Adrenal gland (tissue), 19 donors: ENCODE data around the gene GLRA2. TPM values are rescaled to one million over a fixed set of nuclear protein-coding genes. Genes with fewer than 3 reads are reported as not detected.

ENCODE experiments used
- DNase-seq, 7 donors: peaks; one replicate each; pipeline ENCODE4 v3.0.0-alpha.2; 2019 to 2020
- H3K27ac ChIP-seq, 5 donors: fragments of 200-600 bp; sonication (generic) in 4 of 5; 1 replicate in 3 of 5; 2 replicates in 2 of 5; pipeline versions ENCODE4 v1.5.1 to v1.8.0; 2016 to 2020; ENCODE audit warnings: mild to moderate bottlenecking in 1 of 5
- H3K27me3 ChIP-seq: fragments of 200-600 bp; 2 replicates; pipeline ENCODE4 v1.8.0; 2021
- H3K36me3 ChIP-seq, 2 donors: fragments of 200-600 bp; replicated peaks in 1 of 2; 1 replicate in 1 of 2; 2 replicates in 1 of 2; pipeline versions ENCODE4 v1.5.1 to v1.8.0; 2018 to 2022
- H3K4me1 ChIP-seq, 2 donors: fragments of 200-600 bp; replicated peaks in 1 of 2; 1 replicate in 1 of 2; 2 replicates in 1 of 2; pipeline versions ENCODE4 v1.5.1 to v1.8.0; 2018 to 2021
- H3K4me3 ChIP-seq, 4 donors: fragments of 200-600 bp; sonication (generic) in 3 of 4; one replicate each; pipeline ENCODE4 v1.5.1; 2016 to 2018
- H3K9me3 ChIP-seq, 3 donors: fragments of 200-600 bp; sonication (generic) in 1 of 3; replicated peaks in 1 of 3; 1 replicate in 2 of 3; 2 replicates in 1 of 3; pipeline versions ENCODE4 v1.5.1 to v1.8.0; 2016 to 2021
- POLR2A ChIP-seq, 2 donors: fragments of 450-650 bp; IDR thresholded peaks; one replicate each; pipeline ENCODE4 v1.6.1; 2017; ENCODE audit warnings: antibody characterized with exemption in 2 of 2, mild to moderate bottlenecking in 2 of 2, moderate library complexity in 1 of 2
- WGBS, 4 donors: extraction: QIAGEN DNeasy Blood & Tissue Kit in 2 of 4; methylation state at CpG; one replicate each; pipeline versions ENCODE4 v1.1.5 to v1.1.7; 2013 to 2017; 5-methylcytosine and 5-hydroxymethylcytosine counted together
- intact Hi-C, 2 donors: fragments of 100-400 bp; cut with DNase I; formaldehyde crosslinking; loops; one replicate each; pipeline versions ENCODE4 v1.14.1 to v1.15.0; 2022 to 2023
- long read RNA-seq, 10 donors: library from polyadenylated mRNA in 3 of 10; unstranded in 2 of 10; stranded (forward) in 1 of 10; transcript quantifications; one replicate each; pipeline ENCODE4 v2.0.0 and lab custom pipeline, GENCODE V29; 2021 to 2026
- polyA plus RNA-seq, 3 donors: library from polyadenylated mRNA; stranded (reverse); fragments of 200-250 nt in 2 of 3; fragments of 350-450 nt in 1 of 3; fragmentation: Illumina TruSeq in 1 of 3; extraction: RNeasy Lipid Tissue Mini Kit (QIAGEN cat#74804) in 1 of 3; gene quantifications; one replicate each; pipeline ENCODE4 v1.2.3, GENCODE V29; 2013 to 2014
- total RNA-seq, 9 donors: library from RNA; depleted of rRNA in 4 of 9; stranded (reverse); fragments of >200 nt in 4 of 9; fragments of 120-200 nt in 1 of 9; fragmentation: NEBNext Ultra II Directional in 1 of 9; extraction: Animal tissue kit (Norgen Biotek cat#: 25700) in 1 of 9; gene quantifications; one replicate each; pipeline versions ENCODE4 v1.1.0 to v1.2.4, GENCODE V29; 2013 to 2023
- TF ChIP-seq, protein P1 (sequence below), 6 experiments: fragments of 450-650 bp in 4 of 6; fragments of 200-600 bp in 2 of 6; sonication (generic) in 1 of 6; IDR thresholded peaks; 1 replicate in 5 of 6; 2 replicates in 1 of 6; pipeline versions ENCODE4 v1.5.1 to v1.8.0; 2016 to 2021; ENCODE audit warnings: antibody characterized with exemption in 6 of 6, mild to moderate bottlenecking in 2 of 6, moderate library complexity in 1 of 6
- donor health status: healthy with polysubstance abuse.
- donor health status: Bipolar disorder and iron deficiency.
- donor health status: DM: yes; HTN: yes; CAD: no.
- donor health status: DM: no; HTN: no; CAD: no.
- donor health status: DM: no; HTN: no; CAD: no.
- donor health status: DM: yes; HTN: yes; CAD: no.

Gene GLRA2
- total RNA-seq = under 1 TPM in 1 of 9 donors, not detected in 8; 0.34 TPM
- polyA plus RNA-seq = not detected
- long read RNA-seq, donor 1 = 0 reads
- long read RNA-seq, donor 2 = 0 reads
- long read RNA-seq, donor 3 = 0 reads
- long read RNA-seq, donor 4 = 0 reads
- long read RNA-seq, donor 5 = 0 reads
- long read RNA-seq, donor 6 = 0 reads
- long read RNA-seq, donor 7 = 0 reads
- long read RNA-seq, donor 8 = 0 reads
- long read RNA-seq, donor 9 = 0 reads
- long read RNA-seq, donor 10 = 0 reads

DNA sequence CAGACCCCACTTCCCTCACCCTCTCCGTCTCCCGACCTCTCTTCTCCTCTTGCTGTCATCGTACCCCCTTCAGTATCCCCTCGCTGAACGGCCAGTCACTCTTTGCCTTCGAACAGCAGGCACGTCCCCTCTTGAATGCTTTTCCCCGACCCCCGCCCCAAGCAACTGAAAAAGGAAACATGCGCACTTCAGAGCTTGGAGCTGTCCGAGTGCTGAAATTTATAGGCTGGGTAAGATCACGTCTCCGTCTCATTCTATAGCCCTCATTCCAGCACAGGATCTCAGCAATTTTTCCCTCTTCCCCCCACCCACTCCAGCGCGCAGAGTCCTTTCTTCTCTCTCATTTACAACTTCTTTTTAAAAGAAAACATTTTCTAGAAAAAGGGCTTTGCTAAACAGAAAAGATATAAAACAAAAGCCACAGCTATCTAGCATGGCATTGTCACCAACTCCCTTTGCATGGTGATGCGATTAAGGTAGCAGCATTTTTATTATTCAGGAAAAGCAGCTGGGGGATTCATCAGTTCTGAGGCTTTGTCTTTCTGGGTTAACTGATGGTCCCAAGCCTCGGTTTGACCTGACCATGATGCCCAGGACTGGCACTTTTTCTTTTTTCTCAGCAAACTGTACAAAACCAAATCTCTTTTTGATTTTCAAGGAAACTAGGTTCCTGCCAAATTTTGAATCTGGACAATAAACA lies at the start of gene GLRA2:
GLRA2 (plus strand) TSS at position 247 of the 700 bp plus-strand sequence. CDS start 522 bp downstream, outside the sequence.
- Histone ChIP-seq H3K4me3 (no peak within 1 kb of the TSS), H3K9me3 (no peaks in the 10 kb centered on the region), H3K27ac (no peak within 1 kb of the TSS), H3K27me3 (peaks cover 18% of the 10 kb centered on the region), H3K36me3 (no peaks in the 10 kb centered on the region), H3K4me1 (no peaks in the 10 kb centered on the region)
- 6 to 20% (median 10%) methylated on average over 17 of the region's 17 CpGs for WGBS, 4 donors
- intact Hi-C loops = no loop called here
- TF ChIP-seq, protein P1, sequence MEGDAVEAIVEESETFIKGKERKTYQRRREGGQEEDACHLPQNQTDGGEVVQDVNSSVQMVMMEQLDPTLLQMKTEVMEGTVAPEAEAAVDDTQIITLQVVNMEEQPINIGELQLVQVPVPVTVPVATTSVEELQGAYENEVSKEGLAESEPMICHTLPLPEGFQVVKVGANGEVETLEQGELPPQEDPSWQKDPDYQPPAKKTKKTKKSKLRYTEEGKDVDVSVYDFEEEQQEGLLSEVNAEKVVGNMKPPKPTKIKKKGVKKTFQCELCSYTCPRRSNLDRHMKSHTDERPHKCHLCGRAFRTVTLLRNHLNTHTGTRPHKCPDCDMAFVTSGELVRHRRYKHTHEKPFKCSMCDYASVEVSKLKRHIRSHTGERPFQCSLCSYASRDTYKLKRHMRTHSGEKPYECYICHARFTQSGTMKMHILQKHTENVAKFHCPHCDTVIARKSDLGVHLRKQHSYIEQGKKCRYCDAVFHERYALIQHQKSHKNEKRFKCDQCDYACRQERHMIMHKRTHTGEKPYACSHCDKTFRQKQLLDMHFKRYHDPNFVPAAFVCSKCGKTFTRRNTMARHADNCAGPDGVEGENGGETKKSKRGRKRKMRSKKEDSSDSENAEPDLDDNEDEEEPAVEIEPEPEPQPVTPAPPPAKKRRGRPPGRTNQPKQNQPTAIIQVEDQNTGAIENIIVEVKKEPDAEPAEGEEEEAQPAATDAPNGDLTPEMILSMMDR (IDR thresholded peaks at IDR 0.05) = no peak
- no peak for TF ChIP-seq POLR2A (IDR thresholded peaks at IDR 0.05)
- peak in 1 of 7 donors; percentile 21 for DNase-seq

DNA sequence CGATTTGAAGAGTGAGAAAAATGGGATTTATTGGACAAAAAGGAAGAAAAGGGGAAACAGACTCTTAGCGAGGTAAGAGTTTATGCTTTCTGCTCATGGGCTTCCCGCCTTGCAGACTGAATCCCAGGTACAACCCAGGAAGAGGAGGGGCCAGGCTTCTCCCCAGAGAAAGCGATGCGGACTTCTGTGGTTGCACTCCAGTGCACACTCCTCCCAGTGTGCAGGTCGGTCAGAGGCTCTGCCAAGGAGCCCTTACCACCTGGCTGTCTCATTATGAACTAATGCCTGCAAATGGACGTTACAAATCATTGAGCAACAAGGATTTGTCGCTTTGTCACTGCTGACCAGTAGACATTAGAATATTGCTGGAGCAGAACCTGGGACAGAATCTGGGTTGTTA lies 39.9 kb upstream of the GLRA2 start:
- WGBS, 4 donors = 53 to 79% (median 67%) methylated on average over 8 of the region's 8 CpGs
- intact Hi-C loops = no loop called here
- no peak overlapping the region for H3K27ac ChIP-seq

DNA sequence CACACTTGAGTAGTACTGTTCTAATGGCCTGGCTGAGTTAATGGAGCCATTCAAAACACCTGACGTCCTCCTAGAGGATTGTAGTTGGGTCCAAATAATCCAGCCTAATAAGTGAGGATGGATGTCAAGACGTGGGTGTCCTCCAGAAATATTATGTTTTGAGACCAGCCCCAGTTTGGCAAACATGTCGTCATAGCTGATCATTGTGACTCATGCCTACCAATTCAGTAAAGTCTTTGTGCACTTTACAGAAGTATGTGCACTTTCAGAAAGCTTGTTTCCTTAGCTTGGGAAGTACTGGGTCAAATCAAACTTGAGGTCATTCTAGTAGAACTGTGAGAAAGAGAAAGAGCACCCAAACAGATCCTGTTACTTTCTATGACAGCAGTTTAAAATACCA lies 37.6 kb upstream of the GLRA2 start:
- H3K36me3 ChIP-seq = no peaks in the 10 kb centered on the region
- no peak overlapping the region for H3K27ac ChIP-seq
- WGBS, 4 donors = 0 to 61% (median 42%) methylated on average over 2 to 3 of the region's 3 CpGs
- DNase-seq = no peak
- peaks cover 6% of the 10 kb centered on the region for H3K27me3 ChIP-seq
- H3K9me3 ChIP-seq = no peaks in the 10 kb centered on the region
- TF ChIP-seq POLR2A (IDR thresholded peaks at IDR 0.05) = no peak
- TF ChIP-seq, protein P1 (IDR thresholded peaks at IDR 0.05) = no peak
- no peaks in the 10 kb centered on the region for H3K4me1 ChIP-seq
- H3K4me3 ChIP-seq = no peak overlapping the region
- intact Hi-C loops = no loop called here

More for the DNA sequence above, 39.9 kb upstream of the GLRA2 start:
- no peaks in the 10 kb centered on the region for H3K9me3 ChIP-seq
- no peak for TF ChIP-seq POLR2A (IDR thresholded peaks at IDR 0.05)
- TF ChIP-seq, protein P1 (IDR thresholded peaks at IDR 0.05) = no peak
- H3K4me1 ChIP-seq = no peaks in the 10 kb centered on the region
- H3K27me3 ChIP-seq = peaks cover 6% of the 10 kb centered on the region
- H3K4me3 ChIP-seq = no peak overlapping the region
- no peak for DNase-seq
- H3K36me3 ChIP-seq = no peaks in the 10 kb centered on the region

DNA sequence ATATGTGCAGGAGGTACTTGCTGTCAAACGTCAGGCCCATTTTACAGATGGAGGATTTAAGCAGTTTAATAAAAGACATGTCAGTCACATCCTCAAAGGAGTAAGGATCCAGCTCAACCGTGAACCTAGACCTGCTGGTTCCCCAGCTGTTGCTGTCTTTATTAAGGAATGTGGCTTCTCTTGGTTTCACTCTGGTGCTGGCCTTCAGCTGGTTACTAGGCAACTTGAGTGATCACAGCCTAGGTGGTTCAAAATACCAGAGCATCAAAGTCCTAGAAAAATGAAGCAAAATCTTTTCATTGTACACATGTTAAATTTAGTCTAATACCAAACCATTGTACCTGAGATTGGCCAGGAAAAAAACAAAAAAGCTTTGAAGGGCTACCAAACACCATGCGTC lies 32.7 kb upstream of the GLRA2 start:
- H3K27ac ChIP-seq = no peak overlapping the region
- peak overlapping the region in 1 of 4 donors; percentile 25 for H3K4me3 ChIP-seq
- 41 to 67% (median 50%) methylated on average over 2 to 3 of the region's 3 CpGs for WGBS, 4 donors

More for the DNA sequence above, 32.7 kb upstream of the GLRA2 start:
- H3K27me3 ChIP-seq = peaks cover 6% of the 10 kb centered on the region
- H3K36me3 ChIP-seq = no peaks in the 10 kb centered on the region
- TF ChIP-seq, protein P1 (IDR thresholded peaks at IDR 0.05) = no peak
- no peak for TF ChIP-seq POLR2A (IDR thresholded peaks at IDR 0.05)
- DNase-seq = no peak
- no peaks in the 10 kb centered on the region for H3K4me1 ChIP-seq
- intact Hi-C loops = no loop called here
- H3K9me3 ChIP-seq = no peaks in the 10 kb centered on the region
